ENCODE measurements around the gene THOC5. TPM values are rescaled to one million over a fixed set of nuclear protein-coding genes. Genes with fewer than 3 reads are reported as not detected.
"Not testable (repeated sequence)": the region's sequence is repeated elsewhere in the genome, so short reads cannot be mapped to it uniquely, and the experiment has no call there.

THOC5 gene
- 10 to 100 TPM; 20.7 to 32.4 (median 26.8) TPM for polyA plus RNA-seq (ENCODE audit: insufficient read length in 4 of 4)

GRCh38 chr22:29553351-29554224 lies at the start of gene THOC5:
TSS of gene THOC5 (minus strand) at chr22:29553757. CDS start at chr22:29549147, 4,610 bp downstream.
- DNase-seq (ENCODE audit: low read depth in 4 of 4, low spot score in 3 of 4): peak; percentile 88 to 91 (median 90)

- DNase-seq (ENCODE audit: low read depth in 4 of 4, low spot score in 3 of 4): no peak
These were observed 45.1 kb upstream of the THOC5 start for GRCh38 chr22:29598684-29599020.

DNA sequence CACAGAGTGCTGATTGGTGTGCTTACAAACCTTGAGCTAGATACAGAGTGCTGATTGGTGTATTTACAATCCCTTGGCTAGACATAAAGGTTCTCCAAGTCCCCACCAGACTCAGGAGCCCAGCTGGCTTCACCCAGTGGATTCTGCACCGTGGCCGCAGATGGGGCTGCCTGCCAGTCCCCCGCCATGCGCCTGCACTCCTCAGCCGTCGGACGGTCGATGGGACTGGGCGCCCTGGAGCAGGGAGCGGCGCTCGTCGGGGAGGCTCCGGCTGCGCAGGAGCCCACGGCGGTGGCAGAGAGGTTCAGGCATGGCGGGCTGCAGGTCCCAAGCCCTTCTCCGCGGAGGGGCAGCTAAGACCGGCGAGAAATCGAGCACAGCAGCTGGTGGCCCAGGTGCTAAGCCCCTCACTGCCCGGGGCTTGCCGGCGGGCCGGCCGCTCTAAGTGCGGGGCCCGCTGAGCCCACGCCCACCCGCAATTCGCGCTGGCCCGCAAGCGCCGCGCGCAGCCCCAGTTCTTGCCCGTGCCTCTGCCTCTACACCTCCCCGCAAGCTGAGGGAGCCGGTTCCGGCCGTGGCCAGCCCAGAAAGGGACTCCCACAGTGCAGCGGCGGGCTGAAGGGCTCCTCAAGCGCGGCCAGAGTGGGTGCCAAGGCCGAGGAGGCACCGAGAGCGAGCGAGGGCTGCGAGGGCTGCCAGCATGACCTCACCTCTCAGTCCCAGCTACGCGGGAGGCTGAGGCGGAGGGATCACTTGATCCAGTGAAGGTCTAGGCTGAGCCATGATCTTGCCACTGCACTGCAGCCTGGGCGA lies 44.5 kb upstream of the THOC5 start:
- DNase-seq (ENCODE audit: low read depth in 4 of 4, low spot score in 3 of 4): not testable (repeated sequence)

DNA sequence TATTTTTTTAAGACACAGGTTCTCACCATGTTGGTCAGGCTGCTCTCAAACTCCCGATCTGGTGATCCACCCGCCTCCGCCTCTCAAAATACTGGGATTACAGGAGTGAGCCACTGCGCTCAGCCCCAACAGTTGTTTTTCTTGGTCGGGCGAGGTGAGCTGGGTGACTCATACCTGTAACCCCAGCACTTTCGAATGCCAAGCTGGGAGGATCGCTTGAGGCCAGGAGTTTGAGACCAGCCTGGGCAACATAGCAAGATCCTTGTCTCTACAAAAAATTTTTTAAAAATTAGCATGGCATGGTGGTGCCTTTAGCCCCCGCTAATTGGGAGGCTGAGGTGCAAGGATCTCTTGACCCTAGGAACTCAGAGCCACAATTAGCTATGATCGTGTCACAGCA lies 42.9 kb upstream of the THOC5 start:
- no peak for DNase-seq (ENCODE audit: low read depth in 4 of 4, low spot score in 3 of 4)

DNA sequence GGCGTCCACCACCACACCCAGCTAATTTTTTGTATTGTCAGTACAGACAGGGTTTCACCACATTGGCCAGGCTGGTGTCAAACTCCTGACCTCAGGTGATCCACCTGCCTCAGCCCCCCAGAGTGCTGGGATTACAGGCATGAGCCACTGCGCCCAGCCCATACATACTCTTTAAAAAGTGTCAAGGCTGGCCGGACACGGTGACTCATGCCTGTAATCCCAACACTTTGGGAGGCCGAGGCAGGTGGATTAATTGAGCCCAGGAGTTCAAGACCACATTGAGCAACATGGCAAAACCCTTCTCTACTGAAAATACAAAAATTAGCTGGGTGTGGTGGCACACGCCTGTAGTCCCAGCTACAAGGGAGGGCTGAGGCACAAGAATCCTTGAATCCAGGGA lies 40.9 kb upstream of the THOC5 start:
- not testable (repeated sequence) for DNase-seq (ENCODE audit: low read depth in 4 of 4, low spot score in 3 of 4)

- no peak for DNase-seq (ENCODE audit: low read depth in 4 of 4, low spot score in 3 of 4)
These were observed 40.4 kb upstream of the THOC5 start for GRCh38 chr22:29593923-29594322.

DNA sequence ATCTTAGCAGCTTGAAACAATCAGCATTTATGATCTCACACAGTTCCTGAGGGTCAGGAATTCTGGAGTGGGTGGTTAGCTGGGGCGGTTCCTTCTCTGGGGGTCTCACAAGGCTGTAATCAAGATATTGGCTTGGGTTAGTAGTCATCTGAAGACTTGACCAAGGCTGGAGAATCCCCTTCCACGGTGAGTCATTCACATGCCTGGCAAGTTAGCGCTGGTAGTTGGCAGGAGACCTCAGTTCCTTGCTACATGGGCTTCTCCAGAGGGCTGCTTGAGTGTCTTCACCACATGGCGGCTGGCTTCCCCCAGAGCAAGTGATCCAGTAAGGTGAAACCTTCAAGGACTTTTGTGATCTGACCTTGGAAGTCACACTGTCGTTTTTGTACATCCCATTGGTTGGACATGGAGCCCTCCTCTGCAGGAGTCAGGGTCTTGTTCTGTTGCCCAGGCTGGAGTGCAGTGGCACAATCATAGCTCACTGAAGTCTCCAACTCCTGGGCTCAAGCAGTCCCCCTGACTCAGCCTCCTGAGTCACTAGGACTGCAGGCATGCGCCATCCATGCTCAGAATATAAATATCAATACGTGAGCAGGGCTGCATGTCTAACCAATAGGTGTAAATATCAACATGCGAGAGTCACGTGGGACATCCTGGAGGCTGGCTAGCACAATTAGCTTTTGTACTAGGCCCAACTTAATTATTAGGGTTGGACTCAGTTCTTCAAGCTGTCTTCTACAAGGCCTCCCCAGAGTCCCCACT lies 34.6 kb upstream of the THOC5 start:
- DNase-seq (ENCODE audit: low read depth in 4 of 4, low spot score in 3 of 4): no peak

GRCh38 chr22:29586193-29586705 lies 32.7 kb upstream of the THOC5 start:
- not testable (repeated sequence) for DNase-seq (ENCODE audit: low read depth in 4 of 4, low spot score in 3 of 4)

GRCh38 chr22:29584975-29585374 lies 31.4 kb upstream of the THOC5 start:
- no peak for DNase-seq (ENCODE audit: low read depth in 4 of 4, low spot score in 3 of 4)

- no peak for DNase-seq (ENCODE audit: low read depth in 4 of 4, low spot score in 3 of 4)
These were observed 28.2 kb upstream of the THOC5 start for GRCh38 chr22:29581799-29582198.

GRCh38 chr22:29580200-29580810 lies 26.7 kb upstream of the THOC5 start:
- DNase-seq (ENCODE audit: low read depth in 4 of 4, low spot score in 3 of 4): no peak

DNA sequence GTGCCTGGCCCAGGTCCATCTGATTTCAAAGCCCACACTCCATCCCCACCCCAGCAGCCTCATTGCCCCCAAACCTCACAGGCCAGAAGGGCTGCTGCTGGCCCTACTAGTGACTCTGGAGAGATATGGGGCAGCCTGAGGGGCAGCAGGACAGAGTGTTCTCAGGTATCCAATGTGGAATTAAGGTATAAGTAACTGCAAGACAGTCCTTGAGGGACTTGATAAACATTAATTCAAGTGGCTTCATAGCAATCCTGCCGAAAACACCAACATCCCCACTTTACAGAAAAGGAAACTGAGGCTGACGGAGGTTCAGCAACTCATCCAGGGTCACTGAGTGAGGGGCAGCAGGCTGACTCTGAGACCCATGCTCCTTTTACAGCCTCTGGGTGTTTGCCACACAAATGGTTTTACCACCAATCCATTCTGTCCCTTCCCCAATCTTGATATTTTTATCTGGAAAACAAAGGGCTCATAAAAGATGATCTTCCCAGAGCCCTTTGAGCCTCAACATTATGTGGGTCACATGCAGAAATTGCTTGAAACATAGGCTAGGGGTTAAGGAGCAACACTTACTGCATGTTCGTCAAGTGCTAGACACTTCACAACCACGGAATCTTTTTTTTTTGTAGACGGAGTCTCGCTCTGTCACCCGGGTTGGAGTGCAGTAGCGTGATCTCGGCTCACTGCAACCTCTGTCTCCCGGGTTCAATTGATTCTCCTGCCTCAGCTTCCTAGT lies 25.1 kb upstream of the THOC5 start:
- DNase-seq (ENCODE audit: low read depth in 4 of 4, low spot score in 3 of 4): no peak

DNA sequence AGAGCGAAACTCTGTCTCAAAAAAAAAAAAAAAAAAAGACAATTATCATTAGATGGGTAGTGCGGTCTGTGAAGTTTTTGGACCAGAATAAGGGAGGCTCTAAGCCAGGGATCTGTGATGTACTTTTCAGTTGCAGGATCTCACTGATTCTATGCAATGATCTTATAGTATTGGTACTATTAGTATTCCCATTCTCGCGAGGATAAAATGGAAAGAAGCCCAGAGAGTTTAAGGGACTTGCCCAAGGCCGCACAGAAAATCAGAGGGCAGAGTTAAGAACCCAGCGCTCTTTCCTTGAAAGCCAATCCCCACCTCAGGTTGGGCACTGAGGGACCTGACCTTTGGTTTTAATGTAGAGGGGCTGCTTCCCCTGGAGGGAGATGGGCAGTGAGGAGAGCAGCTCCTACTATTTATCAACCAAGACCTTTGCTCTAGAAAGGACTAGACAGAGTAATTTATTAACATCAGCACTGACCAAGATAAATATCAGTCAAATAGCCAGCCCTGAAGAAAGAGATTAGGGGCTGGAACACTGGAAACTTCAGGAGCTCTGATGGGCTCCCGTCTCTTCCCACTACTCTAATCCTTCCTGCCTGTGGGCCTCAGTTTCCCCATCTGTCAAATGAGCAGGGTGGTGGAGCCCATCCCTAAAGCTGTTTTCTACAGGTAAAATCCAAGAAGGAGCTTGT lies 21.3 kb upstream of the THOC5 start:
- DNase-seq (ENCODE audit: low read depth in 4 of 4, low spot score in 3 of 4): no peak

DNA sequence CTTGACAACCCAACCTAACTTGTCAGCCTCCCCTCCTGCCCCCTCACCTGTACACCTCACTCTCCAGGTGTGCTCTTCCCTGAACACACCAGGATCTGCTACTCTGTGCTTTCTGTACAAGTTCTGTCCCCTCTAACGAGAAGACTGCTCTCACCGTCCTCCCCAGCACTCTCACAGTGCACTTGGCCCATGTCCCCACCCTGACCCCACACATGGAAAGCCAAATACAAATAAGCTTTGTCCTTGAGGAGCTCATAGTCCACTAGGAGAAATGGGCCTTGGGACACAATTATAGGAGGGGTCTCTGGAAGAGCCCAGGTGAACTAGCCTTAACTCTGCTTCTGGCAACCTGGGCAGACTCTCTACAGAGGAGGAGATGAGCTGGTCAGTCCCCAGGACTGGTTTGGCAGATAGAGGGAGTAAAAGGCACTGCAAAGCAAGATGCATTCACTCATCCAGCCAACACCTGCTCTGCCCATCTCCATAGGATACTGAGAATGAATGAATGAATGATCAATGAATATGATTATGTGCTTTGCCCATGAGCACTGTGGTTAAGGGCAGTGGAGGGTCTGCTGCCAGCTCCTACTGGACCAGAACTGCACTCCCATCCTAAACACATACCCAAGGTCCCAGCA lies 17.5 kb upstream of the THOC5 start:
- DNase-seq (ENCODE audit: low read depth in 4 of 4, low spot score in 3 of 4): no peak

GRCh38 chr22:29570456-29570855 lies 16.9 kb upstream of the THOC5 start:
- no peak for DNase-seq (ENCODE audit: low read depth in 4 of 4, low spot score in 3 of 4)

DNA sequence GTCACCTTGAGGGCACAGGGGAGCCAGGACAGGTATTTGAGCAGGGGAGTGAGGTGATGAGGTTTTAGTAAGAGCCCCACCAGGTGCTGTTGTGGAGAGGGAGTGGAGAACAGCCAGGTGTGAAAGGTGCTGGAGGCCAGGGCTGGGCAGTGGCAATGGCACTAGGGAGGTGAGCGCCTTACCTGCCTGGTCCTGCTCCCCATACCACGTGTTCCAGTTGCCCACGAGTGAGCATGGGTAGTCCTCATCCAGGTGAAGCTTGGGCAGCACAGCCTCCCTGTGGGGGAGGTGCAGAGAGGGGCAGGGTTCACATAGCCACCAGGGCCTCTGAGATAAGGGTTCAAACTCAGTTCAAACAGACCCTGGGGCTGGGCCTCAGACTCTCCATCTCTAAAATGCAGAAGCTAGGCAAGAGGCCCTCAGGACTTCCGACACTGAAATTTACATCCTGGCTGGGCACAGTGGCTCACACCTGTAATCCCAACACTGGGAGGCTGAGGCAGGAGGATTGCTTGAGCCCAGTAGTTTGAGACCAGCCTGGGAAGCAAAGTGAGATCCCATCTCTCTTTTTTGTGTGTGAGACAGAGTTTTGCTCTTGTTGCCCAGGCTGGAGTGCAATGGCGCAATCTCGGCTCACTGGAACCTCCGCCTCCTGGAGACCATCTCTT lies 15.6 kb upstream of the THOC5 start:
- DNase-seq (ENCODE audit: low read depth in 4 of 4, low spot score in 3 of 4): no peak

DNA sequence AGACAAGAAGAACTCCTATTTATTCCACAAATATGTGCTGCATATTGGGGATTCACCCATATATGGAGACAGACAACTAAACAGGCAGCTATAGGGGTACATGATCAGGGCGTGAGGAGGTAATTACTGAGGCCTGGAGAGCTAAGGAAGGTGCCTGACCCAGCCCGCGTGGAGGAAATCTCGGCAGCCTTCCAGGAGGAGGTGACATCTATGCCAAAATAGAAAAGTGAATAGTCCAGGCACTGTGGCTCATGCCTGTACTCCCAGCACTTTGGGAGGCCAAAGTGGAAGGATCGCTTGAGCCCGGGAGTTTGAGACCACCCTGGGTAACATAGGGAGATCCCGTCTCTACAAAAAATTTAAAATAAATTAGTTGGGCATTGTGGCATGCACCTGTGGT lies 13.8 kb upstream of the THOC5 start:
- no peak for DNase-seq (ENCODE audit: low read depth in 4 of 4, low spot score in 3 of 4)

DNA sequence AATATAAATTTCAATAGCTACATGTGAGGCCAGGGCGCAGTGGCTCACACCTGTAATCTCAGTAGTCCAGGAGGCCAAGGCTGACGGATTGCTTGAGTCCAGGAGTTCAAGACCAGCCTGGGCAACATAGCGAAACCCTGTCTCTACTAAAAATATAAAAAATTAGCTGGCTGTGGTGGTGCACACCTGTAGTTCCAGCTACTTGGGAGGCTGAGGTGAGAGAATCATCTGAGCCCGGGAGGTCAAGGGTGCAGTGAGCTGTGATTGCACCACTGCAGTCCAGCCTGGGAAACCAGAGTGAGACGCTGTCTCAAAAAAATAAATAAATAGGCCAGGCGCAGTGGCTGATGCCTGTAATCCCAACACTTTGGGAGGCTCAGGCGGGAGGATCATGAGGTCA lies 13.0 kb upstream of the THOC5 start:
- DNase-seq (ENCODE audit: low read depth in 4 of 4, low spot score in 3 of 4): not testable (repeated sequence)
